H1 (cell line): ENCODE results near the gene KLHL17.

Experiments
- BACH1 ChIP-seq: IDR thresholded peaks from 2 replicates; pipeline ENCODE4 v1.6.1; 2012; ENCODE audit warnings: low read length, improper control_type of control experiment
- BCL11A ChIP-seq, 2 experiments: IDR thresholded peaks; one replicate each; pipeline ENCODE4 v1.6.1; 2011; ENCODE audit warnings: low read depth in 2 of 2, low read length in 2 of 2, mild to moderate bottlenecking in 2 of 2
- CHD1 ChIP-seq: IDR thresholded peaks from 2 replicates; pipeline ENCODE4 v1.6.1; 2012; ENCODE audit warnings: low read depth, low read length, improper control_type of control experiment
- CHD2 ChIP-seq: IDR thresholded peaks from 2 replicates; pipeline ENCODE4 v1.6.1; 2012; ENCODE audit warnings: low read length, improper control_type of control experiment
- CREB1 ChIP-seq: IDR thresholded peaks from 2 replicates; pipeline ENCODE4 v1.6.1; 2012; ENCODE audit warnings: inconsistent platforms
- CTCF ChIP-seq, 3 experiments: IDR thresholded peaks; 1 replicate in 2 of 3; 2 replicates in 1 of 3; pipeline versions ENCODE4 v1.5.1 to v1.6.1; 2011; ENCODE audit warnings: low read length in 3 of 3, mild to moderate bottlenecking in 3 of 3, inconsistent platforms in 2 of 3, low read depth in 1 of 3, moderate library complexity in 1 of 3; ENCODE audit not compliant: insufficient read depth in 1 of 3; ENCODE audit errors: control extremely low read depth in 1 of 3
- EP300 ChIP-seq, 2 experiments: IDR thresholded peaks; 1 replicate in 1 of 2; 2 replicates in 1 of 2; pipeline ENCODE4 v1.6.1; 2011 to 2012; ENCODE audit warnings: low read depth in 2 of 2, low read length in 2 of 2, mild to moderate bottlenecking in 2 of 2, borderline replicate concordance in 1 of 2, inconsistent platforms in 1 of 2, moderate library complexity in 1 of 2
- JUND ChIP-seq: IDR thresholded peaks from 2 replicates; pipeline ENCODE4 v1.6.1; 2011; ENCODE audit warnings: mild to moderate bottlenecking, improper control_type of control experiment, low read length
- KDM5A ChIP-seq: fragments of 200-600 bp; IDR thresholded peaks from 2 replicates; pipeline ENCODE4 v1.7.1; 2012; ENCODE audit warnings: mild to moderate bottlenecking, low read length, inconsistent platforms, mixed read lengths
- MAX ChIP-seq: IDR thresholded peaks from 2 replicates; pipeline ENCODE4 v1.6.1; 2012; ENCODE audit warnings: inconsistent platforms
- POLR2AphosphoS5 ChIP-seq: IDR thresholded peaks from 2 replicates; pipeline ENCODE4 v1.6.1; 2011; ENCODE audit warnings: low read depth, low read length
- RAD21 ChIP-seq, 2 experiments: IDR thresholded peaks in 1 of 2; conservative IDR thresholded peaks in 1 of 2; 2 replicates each; pipeline ENCODE4 v1.6.1; 2011; ENCODE audit warnings: low read depth in 2 of 2, low read length in 2 of 2, improper control_type of control experiment in 1 of 2, inconsistent platforms in 1 of 2, mild to moderate bottlenecking in 1 of 2, moderate library complexity in 1 of 2
- RBBP5 ChIP-seq: IDR thresholded peaks from 2 replicates; pipeline ENCODE4 v1.7.1; 2012; ENCODE audit warnings: low read depth, mild to moderate bottlenecking, inconsistent platforms, low read length, moderate library complexity, borderline replicate concordance
- SP1 ChIP-seq: IDR thresholded peaks from 2 replicates; pipeline ENCODE4 v1.6.1; 2011; ENCODE audit warnings: low read depth, low read length

GRCh38 chr1:962381-963300, 2.3 kb downstream of the KLHL17 start:
- TF ChIP-seq RBBP5 (no peak), RAD21 (IDR thresholded peaks at IDR 0.05 in 1 of 2, conservative IDR thresholded peaks at IDR 0.05 in 1 of 2; ENCODE audit: low read depth in 2 of 2, low read length in 2 of 2) (no peak), CTCF (IDR thresholded peaks at IDR 0.05; ENCODE audit: control extremely low read depth in 1 of 3, insufficient read depth in 1 of 3, low read depth in 1 of 3, low read length in 3 of 3) (no peak), KDM5A (no peak), CHD2 (no peak), CHD1 (no peak), JUND (no peak), POLR2AphosphoS5 (no peak), SP1 (no peak), EP300 (IDR thresholded peaks at IDR 0.05; ENCODE audit: borderline replicate concordance in 1 of 2, low read depth in 2 of 2, low read length in 2 of 2) (no peak), BCL11A (IDR thresholded peaks at IDR 0.05; ENCODE audit: low read depth in 2 of 2, low read length in 2 of 2) (no peak), BACH1 (no peak), MAX (no peak), CREB1 (no peak)
